ENCODE measurements around the gene C6orf89. TPM values are rescaled to one million over a fixed set of nuclear protein-coding genes. Genes with fewer than 3 reads are reported as not detected.

The C6orf89 gene
- total and polyA plus RNA-seq, 2 donors (not counting 1 experiment from before 2014, with no cell fraction given) = 47.1 to 66.7 TPM

- Histone ChIP-seq H3K27ac (ENCODE audit: insufficient read depth, low read length) (no peak overlapping the region), H3K4me3 (replicated peaks in 1 of 4; ENCODE audit: control extremely low read depth in 1 of 4, insufficient read depth in 1 of 4, low read depth in 3 of 4, low read length in 4 of 4) (no peak overlapping the region), H3K4me1 (ENCODE audit: control insufficient read depth, extremely low read depth, insufficient read depth, low read length) (peaks cover 18% of the 10 kb centered on the region), H3K27me3 (ENCODE audit: control insufficient read depth, insufficient read depth, low read length) (no peaks in the 10 kb centered on the region), H3K4me2 (ENCODE audit: extremely low read depth, insufficient read depth, low read length) (no peak overlapping the region), H3K36me3 (ENCODE audit: control insufficient read depth, insufficient read depth, low read length) (peaks cover 16% of the 10 kb centered on the region), H2AFZ (ENCODE audit: low read length) (no peak overlapping the region), H3K79me2 (ENCODE audit: control insufficient read depth, insufficient read depth, low read length) (no peaks in the 10 kb centered on the region), H4K20me1 (ENCODE audit: control insufficient read depth, extremely low read depth, insufficient read depth, low read length) (no peaks in the 10 kb centered on the region), H3K9ac (ENCODE audit: insufficient read depth, low read length) (no peak overlapping the region), H3K9me3 (ENCODE audit: control insufficient read depth, insufficient read depth, low read depth, low read length) (no peaks in the 10 kb centered on the region)
- TF ChIP-seq CTCF (conservative IDR thresholded peaks at IDR 0.05 in 1 of 2, IDR thresholded peaks at IDR 0.05 in 1 of 2; ENCODE audit: low read depth in 1 of 2, low read length in 2 of 2) (no peak), EZH2 (IDR thresholded peaks at IDR 0.05; ENCODE audit: low read length, missing control alignments) (no peak)
- DNase-seq (ENCODE audit: low read depth in 2 of 2) = peak in 1 of 2 donors; percentile 71
Measured at GRCh38 chr6:36920546-36920945, 34.8 kb downstream of the C6orf89 start.

GRCh38 chr6:36924131-36924530 lies 38.4 kb downstream of the C6orf89 start:
- H3K4me3 ChIP-seq (replicated peaks in 1 of 4; ENCODE audit: control extremely low read depth in 1 of 4, insufficient read depth in 1 of 4, low read depth in 3 of 4, low read length in 4 of 4) = no peak overlapping the region
- peaks cover 18% of the 10 kb centered on the region for H3K4me1 ChIP-seq (ENCODE audit: control insufficient read depth, extremely low read depth, insufficient read depth, low read length)
- no peaks in the 10 kb centered on the region for H3K27me3 ChIP-seq (ENCODE audit: control insufficient read depth, insufficient read depth, low read length)
- H3K9me3 ChIP-seq (ENCODE audit: control insufficient read depth, insufficient read depth, low read depth, low read length) = no peaks in the 10 kb centered on the region
- H3K4me2 ChIP-seq (ENCODE audit: extremely low read depth, insufficient read depth, low read length) = no peak overlapping the region
- H3K27ac ChIP-seq (ENCODE audit: insufficient read depth, low read length) = no peak overlapping the region
- no peak overlapping the region for H3K9ac ChIP-seq (ENCODE audit: insufficient read depth, low read length)
- H3K79me2 ChIP-seq (ENCODE audit: control insufficient read depth, insufficient read depth, low read length) = no peaks in the 10 kb centered on the region
- TF ChIP-seq EZH2 (IDR thresholded peaks at IDR 0.05; ENCODE audit: low read length, missing control alignments) = no peak
- no peak for TF ChIP-seq CTCF (conservative IDR thresholded peaks at IDR 0.05 in 1 of 2, IDR thresholded peaks at IDR 0.05 in 1 of 2; ENCODE audit: low read depth in 1 of 2, low read length in 2 of 2)
- H3K36me3 ChIP-seq (ENCODE audit: control insufficient read depth, insufficient read depth, low read length) = peaks cover 13% of the 10 kb centered on the region
- no peak overlapping the region for H2AFZ ChIP-seq (ENCODE audit: low read length)
- peak in 1 of 2 donors; percentile 28 for DNase-seq (ENCODE audit: low read depth in 2 of 2)
- H4K20me1 ChIP-seq (ENCODE audit: control insufficient read depth, extremely low read depth, insufficient read depth, low read length) = no peaks in the 10 kb centered on the region

- Histone ChIP-seq H3K4me2 (ENCODE audit: extremely low read depth, insufficient read depth, low read length) (no peak overlapping the region), H4K20me1 (ENCODE audit: control insufficient read depth, extremely low read depth, insufficient read depth, low read length) (no peaks in the 10 kb centered on the region), H3K79me2 (ENCODE audit: control insufficient read depth, insufficient read depth, low read length) (no peaks in the 10 kb centered on the region), H3K9ac (ENCODE audit: insufficient read depth, low read length) (no peak overlapping the region), H3K27me3 (ENCODE audit: control insufficient read depth, insufficient read depth, low read length) (no peaks in the 10 kb centered on the region), H3K9me3 (ENCODE audit: control insufficient read depth, insufficient read depth, low read depth, low read length) (no peaks in the 10 kb centered on the region), H3K4me3 (replicated peaks in 1 of 4; ENCODE audit: control extremely low read depth in 1 of 4, insufficient read depth in 1 of 4, low read depth in 3 of 4, low read length in 4 of 4) (no peak overlapping the region), H3K36me3 (ENCODE audit: control insufficient read depth, insufficient read depth, low read length) (peaks cover 9% of the 10 kb centered on the region), H3K4me1 (ENCODE audit: control insufficient read depth, extremely low read depth, insufficient read depth, low read length) (peaks cover 19% of the 10 kb centered on the region), H3K27ac (ENCODE audit: insufficient read depth, low read length) (no peak overlapping the region), H2AFZ (ENCODE audit: low read length) (no peak overlapping the region)
- no peak for DNase-seq (ENCODE audit: low read depth in 2 of 2)
- TF ChIP-seq EZH2 (IDR thresholded peaks at IDR 0.05; ENCODE audit: low read length, missing control alignments) = no peak
- TF ChIP-seq CTCF (conservative IDR thresholded peaks at IDR 0.05 in 1 of 2, IDR thresholded peaks at IDR 0.05 in 1 of 2; ENCODE audit: low read depth in 1 of 2, low read length in 2 of 2) = no peak
Measured at GRCh38 chr6:36924778-36925374, 39.1 kb downstream of the C6orf89 start.

Measured in fibroblast of lung (primary cell).